ENCODE data around the gene C19orf44.
"Not testable (repeated sequence)": the region's sequence is repeated elsewhere in the genome, so short reads cannot be mapped to it uniquely, and the experiment has no call there.

C19orf44 gene

DNA sequence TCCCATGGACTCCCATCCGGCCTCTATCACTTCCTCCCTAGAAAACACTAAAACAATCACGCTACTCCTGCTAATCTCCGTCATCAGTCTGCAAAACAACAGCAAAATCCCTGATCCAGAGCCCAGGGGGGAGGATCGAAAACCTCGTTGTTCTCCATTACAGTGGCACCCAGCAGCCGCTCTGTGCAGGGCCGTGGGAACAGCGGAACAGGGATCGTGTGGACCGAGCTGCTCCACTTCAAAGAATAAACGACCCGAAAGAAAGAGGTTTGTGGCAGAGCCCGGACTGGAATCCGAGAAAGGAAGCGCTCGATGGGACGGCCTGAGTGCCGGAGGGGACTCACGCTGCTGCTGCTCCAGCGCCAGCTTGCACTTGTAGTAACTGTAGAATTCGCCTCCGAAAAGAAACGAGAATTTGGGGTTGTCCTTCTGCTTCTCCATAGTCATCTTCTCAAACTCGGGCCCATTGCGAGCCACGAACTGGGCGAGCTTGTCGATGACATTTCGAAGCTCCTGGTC, 45.4 kb downstream of the C19orf44 start:
- DNase-seq, result no peak

DNA sequence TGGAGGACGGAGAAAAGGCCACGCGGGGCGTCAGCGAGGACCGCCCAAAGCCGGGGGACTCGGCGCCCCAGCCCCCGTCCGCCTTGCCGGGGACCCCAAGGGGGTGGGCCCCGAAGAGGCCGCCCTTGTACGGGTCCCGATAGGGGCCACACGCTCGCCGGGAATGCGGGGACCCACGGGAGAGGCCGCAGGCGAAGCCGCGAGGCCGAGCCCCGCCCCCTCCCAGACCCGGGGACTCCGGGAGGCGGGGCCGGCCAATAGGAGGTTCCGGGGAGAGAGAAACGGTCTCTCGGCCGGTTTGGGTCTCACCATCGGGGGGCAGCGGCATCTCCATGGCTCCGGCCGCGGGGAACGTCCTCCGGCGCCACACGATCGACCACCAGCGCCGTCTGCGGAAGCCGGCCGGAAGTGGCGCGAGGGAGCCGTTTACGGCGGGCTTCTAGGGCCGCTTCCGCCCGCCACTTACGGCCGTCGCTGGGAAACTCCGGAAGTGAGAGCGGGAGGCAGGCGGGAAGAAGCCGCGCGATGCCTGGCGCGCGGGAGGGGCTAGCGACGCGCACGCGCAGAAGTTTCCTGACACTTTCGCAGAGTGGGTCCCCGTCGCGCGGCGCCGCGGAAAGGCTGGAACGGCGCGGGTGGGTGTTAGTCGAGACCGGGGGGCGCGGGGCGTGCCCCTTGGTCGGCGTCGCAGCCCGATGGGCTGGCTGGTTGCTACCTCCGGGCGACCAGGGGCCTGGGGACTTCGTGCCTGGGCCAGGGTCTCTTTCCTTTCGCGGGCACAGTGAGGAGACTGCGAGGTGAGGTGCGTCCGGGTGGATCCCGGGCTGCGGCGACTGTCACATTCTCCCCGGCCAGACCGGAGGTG, 46.1 kb downstream of the C19orf44 start, which contains the start of gene CHERP:
TSS of gene CHERP (minus strand) at position 393 of the 865 bp plus-strand sequence. CDS start at position 334, 59 bp downstream.
- peak; percentile 87 to 94 for DNase-seq

DNA sequence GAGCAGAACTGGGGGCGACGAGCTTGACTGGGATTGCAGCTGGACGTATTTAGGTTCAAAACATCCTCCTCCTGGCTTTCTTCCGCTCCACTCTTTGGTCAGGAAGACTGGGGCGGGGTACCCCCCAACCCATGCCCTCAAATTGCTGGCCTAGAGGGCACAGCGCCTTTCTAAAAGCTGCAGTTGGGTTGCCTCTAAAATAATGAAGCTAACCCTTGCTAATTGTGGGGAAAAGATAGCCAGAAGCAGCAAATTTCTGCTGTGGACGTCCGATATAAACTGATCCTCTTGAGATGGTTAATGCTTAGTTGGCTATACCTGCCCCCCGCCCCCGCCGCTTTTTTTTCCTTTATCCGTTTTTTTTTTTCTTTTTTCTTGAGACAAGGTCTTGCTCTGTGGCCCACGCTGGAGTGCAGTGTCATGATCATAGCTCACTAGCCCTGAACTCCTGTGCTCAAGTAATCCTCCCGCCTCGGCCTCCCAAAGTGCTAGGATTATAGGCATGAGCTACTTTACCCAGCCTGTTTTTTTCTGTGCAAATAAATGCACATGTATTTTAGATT, 46.8 kb downstream of the C19orf44 start:
- no peak for DNase-seq

DNA sequence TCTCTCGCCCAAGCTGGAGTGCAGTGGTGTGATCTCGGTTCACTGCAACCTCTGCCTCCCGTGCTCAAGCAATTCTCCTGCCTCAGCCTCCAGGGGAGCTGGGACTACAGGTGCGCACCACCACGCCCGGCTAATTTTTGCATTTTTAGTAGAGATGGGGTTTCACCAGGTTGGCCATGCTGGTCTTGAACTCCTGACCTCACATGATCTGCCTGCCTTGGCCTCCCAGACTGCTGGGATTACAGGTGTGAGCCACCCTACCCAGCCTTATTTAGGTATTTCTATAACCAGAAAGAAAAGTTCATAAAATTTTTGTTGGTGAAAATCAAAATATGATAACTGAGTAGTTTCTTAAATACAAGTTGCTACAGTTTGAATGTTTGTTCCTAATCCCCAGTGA, 47.5 kb downstream of the C19orf44 start:
- DNase-seq, result not testable (repeated sequence)

DNA sequence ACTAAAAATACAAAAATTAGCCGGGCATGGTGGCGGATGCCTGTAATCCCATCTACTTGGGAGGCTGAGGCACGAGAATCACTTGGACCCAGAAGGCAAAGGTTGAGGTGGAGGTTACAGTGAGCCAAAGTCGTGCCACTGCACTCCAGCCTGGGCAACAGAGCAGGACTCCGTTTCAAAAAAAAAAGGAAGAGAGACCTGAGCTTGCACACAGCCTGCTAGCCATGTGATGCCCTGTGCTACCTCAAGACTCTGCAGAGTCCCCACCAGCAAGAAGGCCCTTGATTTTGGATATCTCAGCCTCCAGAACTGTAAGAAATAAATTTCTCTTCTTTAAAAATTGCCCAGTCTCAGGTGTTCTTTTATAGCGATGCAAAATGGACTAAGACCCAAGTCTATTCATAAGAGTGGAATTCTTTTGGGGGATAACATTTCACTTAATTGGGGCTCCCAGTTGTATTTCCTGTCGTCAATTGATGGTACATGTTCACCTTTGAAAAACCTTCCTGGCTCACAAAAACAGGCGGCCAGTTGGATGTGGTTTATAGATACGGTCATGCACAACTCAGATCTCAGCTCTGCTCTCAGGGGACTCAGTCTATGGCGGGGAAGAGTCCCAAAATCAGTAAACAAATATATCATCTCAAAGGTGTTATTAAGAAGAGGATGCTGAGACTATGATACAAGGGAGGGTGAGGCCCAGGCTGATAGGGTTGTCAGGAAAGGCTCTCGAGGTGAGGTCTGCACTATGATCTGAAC, 48.5 kb downstream of the C19orf44 start:
- no peak for DNase-seq

DNA sequence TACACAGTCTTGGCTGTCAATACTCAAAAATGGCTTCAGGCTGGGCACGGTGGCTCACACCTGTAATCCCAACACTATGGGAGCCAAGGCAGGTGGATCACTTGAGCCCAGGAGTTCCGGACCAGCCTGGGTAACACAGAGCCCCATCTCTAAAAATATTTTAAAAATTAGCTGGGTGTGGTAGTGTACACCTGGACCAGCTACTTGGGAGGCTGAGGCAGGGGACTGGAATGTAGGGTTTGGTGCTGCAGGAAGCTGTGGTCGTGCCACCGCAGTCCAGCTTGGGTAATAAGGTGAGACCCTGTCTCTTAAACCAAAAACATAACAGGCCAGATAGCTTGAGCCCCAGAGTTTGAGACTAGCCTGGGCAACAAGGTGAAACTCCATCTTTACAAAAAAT, 52.8 kb downstream of the C19orf44 start:
- DNase-seq, result no peak

DNA sequence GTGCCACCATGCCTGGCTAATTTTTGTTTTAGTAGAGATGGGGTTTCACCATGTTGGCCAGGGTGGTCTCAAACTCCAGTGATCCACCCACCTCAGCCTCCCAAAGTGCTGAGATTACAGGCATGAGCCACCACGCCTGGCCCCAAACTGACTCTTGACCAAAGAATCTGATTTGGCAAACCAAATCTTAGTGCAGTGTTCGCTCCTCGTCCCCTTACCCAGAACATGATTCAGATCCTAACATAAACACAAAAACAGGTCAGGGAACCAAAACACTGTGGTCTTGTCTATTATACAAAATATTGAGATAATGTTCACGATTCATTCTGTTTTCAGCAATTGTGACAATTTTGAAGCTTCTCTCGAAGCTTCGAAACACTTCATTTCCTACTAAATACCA, 55.7 kb downstream of the C19orf44 start:
- DNase-seq, result not testable (repeated sequence)

DNA sequence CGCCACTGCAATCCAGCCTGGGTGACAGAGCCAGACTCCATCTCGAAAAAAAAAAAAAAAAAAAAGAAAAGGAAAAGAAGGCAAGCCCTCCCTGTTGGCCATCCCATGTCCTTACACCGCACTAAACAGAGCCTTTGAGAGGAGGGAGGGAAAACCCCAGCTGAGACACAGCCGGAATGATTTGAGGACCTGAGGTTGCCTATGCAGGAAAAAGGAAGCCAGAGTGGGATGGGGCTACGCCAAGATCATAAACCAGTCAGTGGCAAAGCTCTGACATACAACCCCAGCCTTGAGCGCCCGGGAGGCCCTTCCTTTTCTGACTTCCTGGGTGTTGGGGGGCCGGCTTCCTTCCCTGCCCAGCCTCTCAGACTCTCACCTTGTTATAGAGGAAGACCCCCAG, 58.6 kb downstream of the C19orf44 start:
- DNase-seq, result no peak

DNA sequence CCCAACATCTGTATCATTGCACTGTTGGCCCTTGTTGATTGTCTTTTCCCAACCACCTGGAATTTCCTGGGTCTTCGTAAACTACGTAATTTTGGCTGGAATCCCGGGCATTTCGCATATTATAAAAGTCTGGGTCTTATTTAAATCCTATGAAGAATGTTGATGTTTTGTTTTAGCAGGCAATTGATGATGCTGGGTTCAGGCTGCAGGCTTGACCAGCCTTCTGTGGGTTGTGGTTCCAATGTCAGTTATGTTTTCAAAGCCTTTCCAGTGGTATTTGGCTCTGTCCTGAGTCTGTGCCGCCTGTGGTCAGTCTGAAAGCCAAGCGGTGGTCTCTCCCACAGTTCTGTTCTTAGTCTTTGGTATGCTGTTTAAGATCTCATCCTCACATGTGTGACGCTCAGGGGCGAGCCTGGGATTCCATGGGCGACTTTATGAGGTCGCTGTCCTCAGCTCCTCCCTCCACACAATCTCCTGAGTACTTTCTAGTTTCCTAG, 63.6 kb downstream of the C19orf44 start:
- no peak for DNase-seq

DNA sequence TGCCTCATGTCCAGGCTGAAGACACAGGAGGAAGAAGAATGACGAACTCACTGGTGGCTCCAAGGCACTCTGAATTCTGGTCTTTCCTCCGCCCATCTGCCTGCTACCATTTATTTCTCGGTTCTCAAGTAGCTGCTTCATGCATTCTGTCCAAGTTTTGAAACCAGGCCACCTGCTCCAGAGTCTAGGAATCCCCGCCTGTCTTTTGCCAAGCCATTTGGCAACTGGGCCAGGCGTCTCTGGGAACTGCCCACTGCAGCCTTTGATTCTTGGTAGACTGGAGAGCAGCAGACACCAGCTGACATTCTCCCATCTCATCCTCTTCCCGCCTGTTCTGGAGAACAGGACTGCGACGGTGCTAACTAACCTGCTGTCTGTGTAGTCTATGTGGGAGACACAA, 65.2 kb downstream of the C19orf44 start:
- DNase-seq, result no peak

DNA sequence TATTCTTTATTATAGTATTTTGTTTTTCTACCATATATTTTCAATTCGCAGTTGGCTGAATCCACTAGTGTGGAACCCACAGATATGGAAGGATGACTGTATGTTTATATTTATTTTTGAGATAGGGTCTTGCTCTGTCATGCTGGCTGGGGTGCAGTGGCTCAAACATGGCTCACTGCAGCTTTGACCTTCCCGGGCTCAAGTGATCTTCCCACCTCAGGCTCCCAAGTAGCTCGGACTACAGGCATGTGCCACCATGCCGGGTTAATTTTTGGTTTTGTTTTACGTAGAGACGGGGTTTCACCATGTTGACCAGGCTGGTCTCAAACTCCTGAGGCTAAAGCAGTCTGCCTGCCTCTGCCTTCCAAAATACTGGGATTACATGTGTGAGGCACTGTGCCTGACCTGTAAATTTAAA, 66.4 kb downstream of the C19orf44 start:
- no peak for DNase-seq

DNA sequence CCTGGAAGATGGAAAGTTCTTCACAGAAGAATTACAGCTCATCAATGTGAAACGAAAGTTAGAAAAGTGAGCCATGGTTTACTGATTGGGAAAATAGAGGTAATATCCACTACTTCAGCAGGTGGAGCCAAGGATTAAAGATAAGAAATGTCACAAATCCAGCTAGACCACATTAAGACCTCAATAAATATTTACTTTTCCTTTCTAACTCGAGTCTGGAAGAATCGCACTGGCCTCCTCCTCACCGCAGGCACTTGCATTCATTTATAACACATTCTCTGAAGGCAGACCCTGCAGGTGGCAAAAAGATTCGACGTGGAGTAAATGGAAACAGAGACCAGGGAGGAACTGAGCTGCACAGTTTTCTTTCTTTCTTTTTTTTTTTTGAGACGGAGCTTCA, 68.6 kb downstream of the C19orf44 start:
- DNase-seq, result no peak

DNA sequence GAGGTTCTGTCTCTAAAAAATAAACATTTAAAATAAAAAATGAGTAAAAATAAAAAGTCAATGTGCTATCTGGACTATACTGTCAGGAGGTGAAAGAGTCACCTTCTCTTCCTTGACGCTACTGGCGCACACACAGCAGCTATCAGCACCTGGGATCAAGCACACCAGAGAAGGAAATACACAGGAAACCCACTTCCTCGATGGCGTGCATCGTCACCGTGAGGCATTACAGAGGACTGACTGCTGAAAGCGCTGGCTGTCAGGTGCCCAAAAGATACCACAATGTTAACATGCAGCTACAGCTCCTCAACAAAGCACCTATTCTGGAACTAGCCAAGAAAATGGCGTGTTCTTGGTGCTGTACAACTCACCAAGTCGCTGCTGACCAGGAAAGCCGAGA, 70.0 kb downstream of the C19orf44 start:
- DNase-seq, result peak in 1 of 2 donors; percentile 64

DNA sequence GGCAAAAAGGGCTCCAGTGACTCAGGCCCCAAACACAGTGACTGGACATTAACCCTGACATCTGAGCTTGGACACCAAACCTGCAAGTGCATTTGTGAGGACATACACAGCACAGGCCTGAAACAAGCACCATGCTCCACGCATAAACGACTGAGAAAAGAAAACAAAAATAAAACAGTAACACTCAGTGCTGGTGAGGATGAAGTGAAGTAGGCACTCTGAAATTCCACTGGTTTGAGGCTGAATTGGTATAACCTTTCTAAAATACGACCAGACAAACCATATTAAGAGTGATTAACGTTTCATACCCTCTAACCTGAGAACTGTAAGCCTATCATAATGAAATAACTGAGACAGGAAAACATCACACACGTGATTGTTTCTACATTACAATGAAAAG, 70.5 kb downstream of the C19orf44 start:
- DNase-seq, result no peak

DNA sequence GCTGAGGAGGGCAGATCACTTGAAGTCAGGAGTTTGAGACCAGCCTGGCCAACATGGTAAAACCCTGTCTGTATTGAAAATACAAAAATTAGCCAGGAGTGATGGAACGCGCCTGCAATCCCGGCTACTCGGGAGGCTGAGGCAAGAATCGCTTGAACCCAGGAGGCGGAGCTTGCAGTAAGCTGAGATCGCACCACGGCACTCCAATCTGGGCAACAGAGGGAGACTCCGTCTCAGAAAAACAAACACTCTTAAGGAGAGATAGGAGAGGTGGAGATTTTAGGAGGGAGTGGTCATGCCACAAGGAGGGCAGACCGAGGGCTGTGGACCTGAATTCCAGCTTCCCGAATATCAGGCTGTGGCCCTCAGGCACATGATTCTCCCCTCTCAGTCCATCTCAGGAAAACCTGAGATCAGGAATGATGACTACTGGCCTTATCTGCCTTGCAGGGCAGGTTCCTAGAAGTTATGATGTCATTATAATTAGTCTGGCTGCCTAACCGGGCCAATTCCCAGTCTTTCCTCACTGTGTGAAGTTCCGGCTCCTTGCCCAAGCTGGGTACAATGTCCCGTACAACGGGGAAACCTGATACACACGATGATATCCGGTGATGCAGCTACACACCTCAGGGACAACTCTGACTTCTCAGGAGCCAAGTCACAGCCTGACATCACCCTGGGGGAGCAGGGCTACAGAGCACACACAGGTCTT, 73.6 kb downstream of the C19orf44 start:
- no peak for DNase-seq
